GM18868 (cell line): Measurements from ENCODE around the gene CAPRIN1.

Experiments
- ATAC-seq: cut with Tn5 transposase; IDR thresholded peaks from one replicate; pipeline ENCODE4 v1.9.1; 2021; ENCODE audit warnings: mild to moderate bottlenecking, moderate library complexity; ENCODE audit not compliant: unreplicated experiment

The CAPRIN1 gene

GRCh38 chr11:34139346-34139745, 87.8 kb downstream of the CAPRIN1 start:
- ATAC-seq: no peak

GRCh38 chr11:34140149-34140548, 88.6 kb downstream of the CAPRIN1 start:
- ATAC-seq: no peak

- ATAC-seq: no peak
These were observed 91.5 kb downstream of the CAPRIN1 start for GRCh38 chr11:34143048-34143447.

GRCh38 chr11:34145073-34145472, 93.5 kb downstream of the CAPRIN1 start:
- ATAC-seq: peak; percentile 70

GRCh38 chr11:34145847-34146381, 94.4 kb downstream of the CAPRIN1 start:
- ATAC-seq: peak; percentile 62

GRCh38 chr11:34146411-34146810, 94.9 kb downstream of the CAPRIN1 start:
- ATAC-seq: no peak

GRCh38 chr11:34146866-34147265, 95.3 kb downstream of the CAPRIN1 start:
- no peak for ATAC-seq

GRCh38 chr11:34147581-34147980, 96.0 kb downstream of the CAPRIN1 start:
- ATAC-seq: no peak

GRCh38 chr11:34148504-34149165, 97.1 kb downstream of the CAPRIN1 start:
- no peak for ATAC-seq

- ATAC-seq: no peak
These were observed 97.7 kb downstream of the CAPRIN1 start for GRCh38 chr11:34149274-34149673.

- ATAC-seq: no peak
These were observed 98.3 kb downstream of the CAPRIN1 start for GRCh38 chr11:34149786-34150185.

- ATAC-seq: no peak
These were observed 99.1 kb downstream of the CAPRIN1 start for GRCh38 chr11:34150494-34151151.
